Liver (tissue), 9 donors: Measurements from ENCODE around the gene TSPAN18. TPM values are rescaled to one million over a fixed set of nuclear protein-coding genes. Genes with fewer than 3 reads are reported as not detected.

Experiments
- DNase-seq: peaks from one replicate; pipeline ENCODE4 v3.0.0-alpha.2; 2017; ENCODE audit warnings: low spot score
- H3K27ac ChIP-seq, 2 donors: one replicate each; pipeline ENCODE4 v1.7.0; 2013; ENCODE audit warnings: inconsistent platforms in 2 of 2, low read length in 2 of 2, control low read depth in 1 of 2, low read depth in 1 of 2, mild to moderate bottlenecking in 1 of 2
- H3K27me3 ChIP-seq, 4 donors: one replicate each; pipeline versions ENCODE4 v1.6.1 to v1.7.0; 2013; ENCODE audit warnings: low read length in 3 of 4, inconsistent platforms in 1 of 4, mild to moderate bottlenecking in 1 of 4, moderate library complexity in 1 of 4; ENCODE audit not compliant: control insufficient read depth in 4 of 4, insufficient read depth in 4 of 4
- H3K36me3 ChIP-seq, 4 donors: one replicate each; pipeline versions ENCODE4 v1.6.1 to v1.7.0; 2013; ENCODE audit warnings: low read length in 3 of 4, mild to moderate bottlenecking in 3 of 4, low read depth in 1 of 4, moderate library complexity in 1 of 4; ENCODE audit not compliant: control insufficient read depth in 4 of 4, insufficient read depth in 3 of 4
- H3K4me1 ChIP-seq, 4 donors: one replicate each; pipeline versions ENCODE4 v1.6.1 to v1.7.0; 2013; ENCODE audit warnings: low read length in 3 of 4, mild to moderate bottlenecking in 3 of 4, moderate library complexity in 1 of 4; ENCODE audit not compliant: control insufficient read depth in 4 of 4, insufficient read depth in 4 of 4
- H3K4me3 ChIP-seq, 3 donors: one replicate each; pipeline versions ENCODE4 v1.6.1 to v1.7.0; 2013; ENCODE audit warnings: low read length in 3 of 3, control low read depth in 1 of 3, low read depth in 1 of 3, mild to moderate bottlenecking in 1 of 3
- H3K9ac ChIP-seq, 2 donors: one replicate each; pipeline ENCODE4 v1.7.0; 2013; ENCODE audit warnings: low read length in 2 of 2, mild to moderate bottlenecking in 2 of 2, moderate library complexity in 2 of 2, control low read depth in 1 of 2, low read depth in 1 of 2
- H3K9me3 ChIP-seq, 4 donors: one replicate each; pipeline versions ENCODE4 v1.6.1 to v1.7.0; 2013; ENCODE audit warnings: low read length in 3 of 4; ENCODE audit not compliant: control insufficient read depth in 4 of 4
- EGR1 ChIP-seq, 2 donors: IDR thresholded peaks; 2 replicates each; pipeline ENCODE4 v1.6.1; 2016 to 2018; ENCODE audit warnings: antibody characterized with exemption in 2 of 2, low read depth in 2 of 2
- FOXA1 ChIP-seq: IDR thresholded peaks from 2 replicates; pipeline ENCODE4 v1.6.1; 2016; ENCODE audit warnings: antibody characterized with exemption
- FOXA2 ChIP-seq: IDR thresholded peaks from 2 replicates; pipeline ENCODE4 v1.6.1; 2016; ENCODE audit warnings: antibody characterized with exemption
- GABPA ChIP-seq, 2 donors: IDR thresholded peaks in 1 of 2; conservative IDR thresholded peaks in 1 of 2; 2 replicates each; pipeline ENCODE4 v1.6.1; 2016; ENCODE audit warnings: antibody characterized with exemption in 2 of 2, mild to moderate bottlenecking in 1 of 2, moderate library complexity in 1 of 2
- HNF4A ChIP-seq, 2 donors: conservative IDR thresholded peaks; 2 replicates each; pipeline ENCODE4 v1.6.1; 2016; ENCODE audit warnings: antibody characterized with exemption in 2 of 2, mild to moderate bottlenecking in 2 of 2
- HNF4G ChIP-seq: IDR thresholded peaks from 2 replicates; pipeline ENCODE4 v1.6.1; 2016; ENCODE audit warnings: antibody characterized with exemption
- JUND ChIP-seq, 2 donors: IDR thresholded peaks; 2 replicates each; pipeline ENCODE4 v1.6.1; 2016; ENCODE audit warnings: antibody characterized with exemption in 2 of 2
- NR2F2 ChIP-seq: IDR thresholded peaks from 2 replicates; pipeline ENCODE4 v1.6.1; 2016; ENCODE audit warnings: antibody characterized with exemption
- RAD21 ChIP-seq, 2 donors: IDR thresholded peaks; 2 replicates each; pipeline ENCODE4 v1.6.1; 2016; ENCODE audit warnings: antibody characterized with exemption in 2 of 2, mild to moderate bottlenecking in 2 of 2
- RXRA ChIP-seq, 2 donors: IDR thresholded peaks; 2 replicates each; pipeline ENCODE4 v1.6.1; 2017 to 2018; ENCODE audit warnings: antibody characterized with exemption in 2 of 2, mild to moderate bottlenecking in 1 of 2
- SP1 ChIP-seq: IDR thresholded peaks from 2 replicates; pipeline ENCODE4 v1.6.1; 2018; ENCODE audit warnings: antibody characterized with exemption, mild to moderate bottlenecking
- TAF1 ChIP-seq: conservative IDR thresholded peaks from 2 replicates; pipeline ENCODE4 v1.6.1; 2016; ENCODE audit warnings: antibody characterized with exemption, mild to moderate bottlenecking
- YY1 ChIP-seq: IDR thresholded peaks from 2 replicates; pipeline ENCODE4 v1.6.1; 2016; ENCODE audit warnings: antibody characterized with exemption, mild to moderate bottlenecking
- WGBS: extraction: QIAGEN DNeasy Blood & Tissue Kit; methylation state at CpG from one replicate; pipeline ENCODE4 v1.1.7; 2013; 5-methylcytosine and 5-hydroxymethylcytosine counted together
- polyA plus RNA-seq, 2 donors: library from polyadenylated mRNA; stranded (reverse) in 1 of 2; unstranded in 1 of 2; fragments of 200-250 nt in 1 of 2; fragments of >200 nt in 1 of 2; fragmentation: Nextera tagmentation in 1 of 2; extraction: Ambion mirVana in 1 of 2; gene quantifications; one replicate each; pipeline versions ENCODE4 v1.2.1 to v1.2.3, GENCODE V29; 2013 to 2015
- total RNA-seq, 2 donors: library from RNA; depleted of rRNA; stranded (reverse); fragments of >200 nt; gene quantifications; one replicate each; pipeline ENCODE4 v1.2.3, GENCODE V29; 2014
- TF ChIP-seq, protein P1 (sequence below): IDR thresholded peaks from 2 replicates; pipeline ENCODE4 v1.6.1; 2016; ENCODE audit warnings: antibody characterized with exemption
- TF ChIP-seq, protein P2 (sequence below): IDR thresholded peaks from 2 replicates; pipeline ENCODE4 v1.6.1; 2016; ENCODE audit warnings: antibody characterized with exemption, mild to moderate bottlenecking
- TF ChIP-seq, protein P3 (sequence below): IDR thresholded peaks from 2 replicates; pipeline ENCODE4 v1.6.1; 2016; ENCODE audit warnings: antibody characterized with exemption
- TF ChIP-seq, protein P4 (sequence below): IDR thresholded peaks from 2 replicates; pipeline ENCODE4 v1.6.1; 2016; ENCODE audit warnings: antibody characterized with exemption
- TF ChIP-seq, protein P5 (sequence below): fragments of 150-350 bp; IDR thresholded peaks from 2 replicates; pipeline ENCODE4 v1.5.1; 2017; ENCODE audit warnings: improper control_type of control experiment, low read depth, low read length; ENCODE audit not compliant: missing input control
- donor health status: healthy.
- donor health status: healthy.
- donor health status: healthy.
- donor health status: healthy.
- donor health status: healthy.

TSPAN18 gene
- total and polyA plus RNA-seq, 4 donors = 1.2 to 5.0 (median 2.8) TPM

DNA sequence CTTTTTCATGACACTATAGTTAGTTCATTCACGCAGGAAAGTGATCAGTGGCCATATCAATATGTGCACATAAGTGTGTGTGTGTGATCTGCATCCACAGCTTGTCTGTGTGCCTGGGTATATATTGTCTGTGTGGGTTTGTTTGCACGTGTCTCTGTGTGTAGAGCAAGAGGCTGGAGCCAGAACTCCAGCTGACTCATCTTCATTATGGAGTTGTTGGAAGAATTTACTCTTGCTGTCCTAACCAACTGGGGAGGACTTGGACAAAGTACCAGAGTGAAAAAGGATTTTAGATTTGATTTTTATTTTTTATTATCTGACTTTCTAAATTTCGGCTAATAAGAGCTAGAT lies 160.0 kb downstream of the TSPAN18 start:
- no peak for DNase-seq
- no peak for TF ChIP-seq SP1
- no peak for TF ChIP-seq RXRA (IDR thresholded peaks at IDR 0.05)
- TF ChIP-seq, protein P1, sequence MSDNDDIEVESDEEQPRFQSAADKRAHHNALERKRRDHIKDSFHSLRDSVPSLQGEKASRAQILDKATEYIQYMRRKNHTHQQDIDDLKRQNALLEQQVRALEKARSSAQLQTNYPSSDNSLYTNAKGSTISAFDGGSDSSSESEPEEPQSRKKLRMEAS = no peak
- TF ChIP-seq, protein P2, sequence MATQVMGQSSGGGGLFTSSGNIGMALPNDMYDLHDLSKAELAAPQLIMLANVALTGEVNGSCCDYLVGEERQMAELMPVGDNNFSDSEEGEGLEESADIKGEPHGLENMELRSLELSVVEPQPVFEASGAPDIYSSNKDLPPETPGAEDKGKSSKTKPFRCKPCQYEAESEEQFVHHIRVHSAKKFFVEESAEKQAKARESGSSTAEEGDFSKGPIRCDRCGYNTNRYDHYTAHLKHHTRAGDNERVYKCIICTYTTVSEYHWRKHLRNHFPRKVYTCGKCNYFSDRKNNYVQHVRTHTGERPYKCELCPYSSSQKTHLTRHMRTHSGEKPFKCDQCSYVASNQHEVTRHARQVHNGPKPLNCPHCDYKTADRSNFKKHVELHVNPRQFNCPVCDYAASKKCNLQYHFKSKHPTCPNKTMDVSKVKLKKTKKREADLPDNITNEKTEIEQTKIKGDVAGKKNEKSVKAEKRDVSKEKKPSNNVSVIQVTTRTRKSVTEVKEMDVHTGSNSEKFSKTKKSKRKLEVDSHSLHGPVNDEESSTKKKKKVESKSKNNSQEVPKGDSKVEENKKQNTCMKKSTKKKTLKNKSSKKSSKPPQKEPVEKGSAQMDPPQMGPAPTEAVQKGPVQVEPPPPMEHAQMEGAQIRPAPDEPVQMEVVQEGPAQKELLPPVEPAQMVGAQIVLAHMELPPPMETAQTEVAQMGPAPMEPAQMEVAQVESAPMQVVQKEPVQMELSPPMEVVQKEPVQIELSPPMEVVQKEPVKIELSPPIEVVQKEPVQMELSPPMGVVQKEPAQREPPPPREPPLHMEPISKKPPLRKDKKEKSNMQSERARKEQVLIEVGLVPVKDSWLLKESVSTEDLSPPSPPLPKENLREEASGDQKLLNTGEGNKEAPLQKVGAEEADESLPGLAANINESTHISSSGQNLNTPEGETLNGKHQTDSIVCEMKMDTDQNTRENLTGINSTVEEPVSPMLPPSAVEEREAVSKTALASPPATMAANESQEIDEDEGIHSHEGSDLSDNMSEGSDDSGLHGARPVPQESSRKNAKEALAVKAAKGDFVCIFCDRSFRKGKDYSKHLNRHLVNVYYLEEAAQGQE = no peak
- no peak for TF ChIP-seq TAF1
- no peak for TF ChIP-seq EGR1 (IDR thresholded peaks at IDR 0.05; ENCODE audit: low read depth in 2 of 2)
- no peak for TF ChIP-seq FOXA2
- TF ChIP-seq FOXA1 = no peak
- TF ChIP-seq HNF4A (conservative IDR thresholded peaks at IDR 0.05) = no peak
- TF ChIP-seq, protein P3, sequence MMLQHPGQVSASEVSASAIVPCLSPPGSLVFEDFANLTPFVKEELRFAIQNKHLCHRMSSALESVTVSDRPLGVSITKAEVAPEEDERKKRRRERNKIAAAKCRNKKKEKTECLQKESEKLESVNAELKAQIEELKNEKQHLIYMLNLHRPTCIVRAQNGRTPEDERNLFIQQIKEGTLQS = no peak
- TF ChIP-seq, protein P4, sequence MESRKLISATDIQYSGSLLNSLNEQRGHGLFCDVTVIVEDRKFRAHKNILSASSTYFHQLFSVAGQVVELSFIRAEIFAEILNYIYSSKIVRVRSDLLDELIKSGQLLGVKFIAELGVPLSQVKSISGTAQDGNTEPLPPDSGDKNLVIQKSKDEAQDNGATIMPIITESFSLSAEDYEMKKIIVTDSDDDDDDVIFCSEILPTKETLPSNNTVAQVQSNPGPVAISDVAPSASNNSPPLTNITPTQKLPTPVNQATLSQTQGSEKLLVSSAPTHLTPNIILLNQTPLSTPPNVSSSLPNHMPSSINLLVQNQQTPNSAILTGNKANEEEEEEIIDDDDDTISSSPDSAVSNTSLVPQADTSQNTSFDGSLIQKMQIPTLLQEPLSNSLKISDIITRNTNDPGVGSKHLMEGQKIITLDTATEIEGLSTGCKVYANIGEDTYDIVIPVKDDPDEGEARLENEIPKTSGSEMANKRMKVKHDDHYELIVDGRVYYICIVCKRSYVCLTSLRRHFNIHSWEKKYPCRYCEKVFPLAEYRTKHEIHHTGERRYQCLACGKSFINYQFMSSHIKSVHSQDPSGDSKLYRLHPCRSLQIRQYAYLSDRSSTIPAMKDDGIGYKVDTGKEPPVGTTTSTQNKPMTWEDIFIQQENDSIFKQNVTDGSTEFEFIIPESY = no peak
- no peak for TF ChIP-seq HNF4G
- TF ChIP-seq, protein P5, sequence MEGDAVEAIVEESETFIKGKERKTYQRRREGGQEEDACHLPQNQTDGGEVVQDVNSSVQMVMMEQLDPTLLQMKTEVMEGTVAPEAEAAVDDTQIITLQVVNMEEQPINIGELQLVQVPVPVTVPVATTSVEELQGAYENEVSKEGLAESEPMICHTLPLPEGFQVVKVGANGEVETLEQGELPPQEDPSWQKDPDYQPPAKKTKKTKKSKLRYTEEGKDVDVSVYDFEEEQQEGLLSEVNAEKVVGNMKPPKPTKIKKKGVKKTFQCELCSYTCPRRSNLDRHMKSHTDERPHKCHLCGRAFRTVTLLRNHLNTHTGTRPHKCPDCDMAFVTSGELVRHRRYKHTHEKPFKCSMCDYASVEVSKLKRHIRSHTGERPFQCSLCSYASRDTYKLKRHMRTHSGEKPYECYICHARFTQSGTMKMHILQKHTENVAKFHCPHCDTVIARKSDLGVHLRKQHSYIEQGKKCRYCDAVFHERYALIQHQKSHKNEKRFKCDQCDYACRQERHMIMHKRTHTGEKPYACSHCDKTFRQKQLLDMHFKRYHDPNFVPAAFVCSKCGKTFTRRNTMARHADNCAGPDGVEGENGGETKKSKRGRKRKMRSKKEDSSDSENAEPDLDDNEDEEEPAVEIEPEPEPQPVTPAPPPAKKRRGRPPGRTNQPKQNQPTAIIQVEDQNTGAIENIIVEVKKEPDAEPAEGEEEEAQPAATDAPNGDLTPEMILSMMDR = no peak
- TF ChIP-seq NR2F2 = no peak
- TF ChIP-seq GABPA (IDR thresholded peaks at IDR 0.05 in 1 of 2, conservative IDR thresholded peaks at IDR 0.05 in 1 of 2) = no peak
- TF ChIP-seq JUND (IDR thresholded peaks at IDR 0.05) = no peak
- no peak for TF ChIP-seq YY1
- TF ChIP-seq RAD21 (IDR thresholded peaks at IDR 0.05) = no peak
- WGBS = 76% methylated on average over 3 of the region's 3 CpGs
- no peaks in the 10 kb centered on the region for H3K4me1 ChIP-seq
- H3K27me3 ChIP-seq = no peaks in the 10 kb centered on the region
- H3K9ac ChIP-seq = no peak overlapping the region
- H3K36me3 ChIP-seq = no peaks in the 10 kb centered on the region
- H3K27ac ChIP-seq = no peak overlapping the region
- no peak overlapping the region for H3K4me3 ChIP-seq
- no peaks in the 10 kb centered on the region for H3K9me3 ChIP-seq
